ENCODE measurements around the gene ZMYND11.

- TF ChIP-seq CTCF (IDR thresholded peaks at IDR 0.05; ENCODE audit: low read depth, low read length, poor library complexity, severe bottlenecking) (no peak), EZH2phosphoT487 (IDR thresholded peaks at IDR 0.05; ENCODE audit: borderline replicate concordance, low read length) (no peak)
Measured at GRCh38 chr10:298033-298432, 162.8 kb downstream of the ZMYND11 start.
